Measurements from ENCODE around the gene CFAP61.

DNA sequence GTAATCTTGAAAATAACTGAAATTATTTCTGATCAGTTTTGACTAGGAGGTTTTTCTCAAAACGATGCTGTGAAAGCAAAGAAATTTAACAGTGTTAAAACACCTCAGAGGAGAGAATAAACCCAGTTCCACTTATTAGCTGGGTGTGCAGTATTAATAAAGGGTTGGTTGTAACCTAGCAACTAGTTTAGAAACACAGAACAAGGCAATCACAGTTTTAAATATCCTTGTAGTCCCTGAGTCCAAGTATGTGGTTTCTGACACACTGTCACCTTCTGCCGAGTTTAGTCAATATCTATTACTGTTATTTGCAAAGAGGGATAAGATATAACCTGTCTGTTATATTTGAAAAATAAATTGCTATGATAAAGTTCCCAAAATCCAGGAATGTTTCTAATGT lies 245.4 kb downstream of the CFAP61 start:
- TF ChIP-seq CTCF (IDR thresholded peaks at IDR 0.05 in 4 of 5, conservative IDR thresholded peaks at IDR 0.05 in 1 of 5), result no peak
- no peak for TF ChIP-seq POLR2A (IDR thresholded peaks at IDR 0.05)
